HG03108 (cell line): Measurements from ENCODE around the gene DNAL4.

Experiments used
- ATAC-seq: cut with Tn5 transposase; IDR thresholded peaks from one replicate; pipeline ENCODE4 v1.9.1; 2021; ENCODE audit warnings: moderate library complexity; ENCODE audit not compliant: unreplicated experiment

DNAL4 gene

GRCh38 chr22:38788021-38788816, 5.7 kb downstream of the DNAL4 start:
- ATAC-seq: no peak

DNA sequence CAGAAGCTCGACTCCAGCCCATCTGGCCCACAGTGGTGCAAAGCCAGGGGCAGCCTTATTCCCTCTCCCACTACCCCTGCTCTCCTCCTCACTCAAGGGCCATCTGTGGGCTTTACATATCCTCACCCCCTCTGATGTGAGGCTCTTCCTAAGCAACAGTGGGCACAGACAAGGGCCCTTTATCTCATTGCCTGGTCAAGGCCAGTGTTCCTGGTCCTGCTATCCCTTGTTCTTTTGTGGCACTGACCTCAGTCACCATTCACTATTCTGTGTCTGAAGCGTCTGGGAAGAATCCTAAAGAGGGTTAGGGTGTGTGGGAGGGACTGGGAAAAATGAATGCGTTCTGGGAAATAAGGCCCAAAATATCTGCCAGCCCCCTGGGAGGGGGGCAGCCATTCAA, 7.3 kb downstream of the DNAL4 start:
- no peak for ATAC-seq

DNA sequence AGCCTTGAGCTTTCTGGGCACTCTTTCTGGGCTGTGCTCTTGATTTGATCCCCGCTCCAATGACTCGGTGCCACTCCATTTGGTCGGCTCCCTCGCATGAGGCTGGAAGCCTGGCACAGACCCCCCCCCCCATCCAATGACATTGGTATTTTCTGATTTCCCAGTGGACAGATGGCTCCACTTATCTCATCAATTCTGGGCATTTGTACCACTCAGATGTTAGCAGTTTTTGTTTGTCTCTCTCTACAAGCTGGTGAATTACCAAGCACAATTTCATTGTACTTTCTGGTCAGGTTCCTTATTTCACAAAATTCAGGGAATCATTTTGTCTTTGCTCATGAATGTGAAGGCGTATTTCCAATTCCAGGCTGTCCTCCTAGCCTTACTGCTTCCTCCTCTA, 9.1 kb downstream of the DNAL4 start:
- ATAC-seq: no peak

DNA sequence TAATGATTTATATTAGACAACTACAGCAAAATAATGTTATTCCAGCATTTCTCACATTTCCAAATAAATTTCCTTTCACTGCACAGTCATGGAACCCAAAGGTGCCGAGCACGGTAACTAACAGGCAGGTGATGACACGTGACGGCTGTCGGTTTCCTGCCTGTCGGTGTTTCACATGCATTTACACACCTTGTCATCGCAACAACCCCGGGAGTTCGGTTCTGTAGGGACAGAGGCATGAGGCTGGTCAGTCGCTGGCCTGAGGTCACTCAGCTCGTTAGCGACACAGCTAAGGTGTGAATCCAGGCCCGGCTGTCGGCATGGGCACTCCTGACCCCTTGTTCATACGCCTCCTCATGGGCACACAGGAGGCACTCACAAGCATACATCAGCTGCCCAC, 9.9 kb downstream of the DNAL4 start:
- ATAC-seq: no peak

DNA sequence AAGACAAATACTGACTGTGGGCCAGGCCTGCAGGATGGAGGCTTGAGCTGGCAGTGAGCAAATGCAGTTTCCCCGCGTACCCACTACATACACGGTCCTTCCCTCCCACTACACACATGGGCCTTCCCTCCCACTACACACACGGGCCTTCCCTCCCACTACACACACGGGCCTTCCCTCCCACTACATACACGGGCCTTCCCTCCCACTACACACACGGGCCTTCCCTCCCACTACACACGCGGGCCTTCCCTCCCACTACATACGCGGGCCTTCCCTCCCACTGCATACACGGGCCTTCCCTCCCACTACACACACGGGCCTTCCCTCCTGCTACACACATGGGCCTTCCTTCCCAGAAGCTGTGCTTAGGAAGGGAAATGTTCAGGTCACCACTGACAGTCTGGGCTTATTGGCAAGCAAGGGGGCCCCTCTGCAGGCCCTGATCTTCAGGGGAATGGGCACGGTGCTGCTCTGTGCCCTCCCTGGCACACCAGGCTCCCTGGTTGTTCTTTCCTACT, 10.8 kb downstream of the DNAL4 start:
- ATAC-seq: no peak

DNA sequence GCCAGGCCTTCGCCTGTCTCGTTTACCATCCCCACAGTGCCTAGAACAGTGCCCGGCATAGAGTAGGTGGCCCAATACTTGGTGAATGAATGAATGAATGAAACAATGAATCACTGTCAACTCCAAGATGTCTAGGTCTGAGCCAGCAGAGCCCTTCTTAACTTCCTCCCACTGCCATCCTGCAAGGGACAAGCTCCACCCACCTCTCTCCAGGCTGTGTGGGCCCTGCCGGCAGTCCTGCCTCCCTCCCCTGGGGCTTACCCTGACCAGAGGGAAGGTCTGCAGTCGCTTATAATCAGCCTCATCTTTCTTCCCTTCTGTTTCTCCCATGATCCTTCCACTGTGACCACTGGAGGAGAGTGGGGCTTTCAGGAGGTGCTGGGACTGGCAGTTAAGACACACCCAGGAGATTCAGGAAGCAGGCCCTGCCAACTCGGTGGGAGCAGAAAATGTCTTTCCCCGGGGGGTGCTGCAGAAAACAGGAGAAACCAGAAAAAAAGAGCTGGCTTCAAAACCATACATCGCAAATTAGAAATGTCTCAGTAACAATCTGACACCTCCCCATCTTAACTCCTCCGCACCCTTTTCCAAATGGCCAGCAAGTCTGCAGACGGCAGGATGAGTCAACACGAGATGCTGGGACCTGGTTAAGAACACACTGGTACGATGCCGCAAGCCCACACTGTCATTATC, 11.4 kb downstream of the DNAL4 start:
- no peak for ATAC-seq

- ATAC-seq: no peak
Measured at GRCh38 chr22:38781033-38781432, 12.9 kb downstream of the DNAL4 start.

GRCh38 chr22:38777087-38777671, 16.8 kb downstream of the DNAL4 start:
- no peak for ATAC-seq

DNA sequence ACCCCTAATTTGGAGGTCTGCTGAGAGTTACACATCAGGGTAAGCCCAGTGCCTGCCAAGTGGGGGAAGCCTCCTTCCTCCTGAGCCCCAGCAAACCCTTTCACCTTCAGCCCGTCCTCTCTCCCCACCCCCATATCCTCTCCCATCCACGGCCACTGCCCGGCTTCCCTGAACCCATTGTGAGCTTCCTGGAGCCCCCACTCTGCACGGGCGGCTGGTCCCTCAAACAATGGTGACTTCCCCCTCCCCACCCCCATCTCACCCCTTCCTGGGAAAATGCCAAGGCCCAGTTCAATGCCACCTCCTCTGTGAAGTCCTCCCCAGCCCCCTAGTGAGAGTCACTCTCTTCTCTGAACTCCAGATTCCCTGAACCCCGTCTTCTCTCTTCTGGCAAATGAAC, 17.9 kb downstream of the DNAL4 start:
- no peak for ATAC-seq

- ATAC-seq: no peak
Measured at GRCh38 chr22:38775656-38776055, 18.3 kb downstream of the DNAL4 start.

DNA sequence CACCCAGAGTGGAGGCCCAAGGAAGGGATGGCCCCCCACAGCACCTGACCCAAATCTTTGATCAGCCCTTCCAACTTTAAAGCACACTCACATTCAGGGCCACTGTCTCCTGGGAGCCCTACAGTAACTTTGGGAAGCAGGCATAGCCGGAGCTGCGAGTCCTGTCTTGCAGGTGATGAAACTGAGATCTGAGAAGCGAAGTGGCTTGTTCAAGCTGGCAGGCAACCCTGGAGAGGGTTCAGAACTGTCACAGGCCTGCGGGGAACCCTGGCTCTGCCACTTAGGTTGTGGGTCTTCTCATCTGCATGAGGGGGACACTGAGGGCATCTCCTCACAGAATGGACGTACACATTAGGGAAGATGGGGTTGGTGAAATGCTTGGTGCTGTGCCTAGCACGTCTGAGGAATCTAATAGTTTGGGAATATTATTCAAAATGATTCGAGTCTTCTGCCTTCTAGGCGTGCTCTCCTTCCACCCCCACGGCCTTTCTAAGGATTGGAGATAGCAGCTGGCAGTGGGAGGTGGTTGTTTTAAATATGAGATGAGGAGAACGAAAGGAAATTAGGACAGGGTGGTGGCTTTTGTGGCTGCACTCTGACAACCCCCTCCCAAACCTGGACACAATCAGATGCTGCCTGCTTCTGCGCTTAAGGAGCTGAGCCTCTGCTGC, 19.3 kb downstream of the DNAL4 start:
- ATAC-seq: no peak

GRCh38 chr22:38773363-38773946, 20.5 kb downstream of the DNAL4 start:
- no peak for ATAC-seq

DNA sequence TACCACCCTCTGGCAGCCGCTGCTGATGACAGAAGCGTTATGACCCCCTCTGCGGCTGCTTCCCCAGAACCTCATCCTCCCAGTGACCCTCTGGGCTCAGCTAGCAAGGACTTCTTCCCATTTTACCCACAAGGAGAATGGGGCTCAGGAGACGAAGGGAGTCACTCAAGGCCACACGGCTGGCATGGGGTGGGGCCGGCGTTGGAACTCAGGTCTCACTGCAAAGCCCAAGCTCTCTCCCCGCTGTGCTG, 21.4 kb downstream of the DNAL4 start:
- no peak for ATAC-seq

GRCh38 chr22:38770257-38770949, 23.5 kb downstream of the DNAL4 start:
- ATAC-seq: no peak

- ATAC-seq: no peak
Measured at GRCh38 chr22:38768036-38768435, 25.9 kb downstream of the DNAL4 start.

DNA sequence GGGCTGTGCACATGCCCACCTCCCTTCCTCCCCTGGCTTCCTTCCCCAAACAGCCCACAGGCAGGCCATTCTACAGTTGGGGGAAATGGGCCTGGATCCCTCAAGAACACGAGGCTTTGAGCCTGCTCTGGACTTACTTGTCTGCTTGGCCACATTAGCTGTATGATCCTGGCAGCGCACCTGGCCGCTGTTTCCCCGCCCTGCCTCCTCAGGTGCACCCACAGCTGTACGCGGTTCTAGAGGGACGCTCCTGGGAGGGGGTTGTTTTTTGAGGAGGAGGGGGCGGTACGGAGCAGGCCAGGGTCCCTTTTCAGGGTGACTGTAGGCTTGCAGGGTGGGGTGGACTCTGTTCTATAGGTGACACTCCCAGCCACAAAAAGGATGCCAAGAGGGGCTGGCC, 26.6 kb downstream of the DNAL4 start:
- no peak for ATAC-seq

GRCh38 chr22:38766076-38766777, 27.7 kb downstream of the DNAL4 start:
- ATAC-seq: no peak

DNA sequence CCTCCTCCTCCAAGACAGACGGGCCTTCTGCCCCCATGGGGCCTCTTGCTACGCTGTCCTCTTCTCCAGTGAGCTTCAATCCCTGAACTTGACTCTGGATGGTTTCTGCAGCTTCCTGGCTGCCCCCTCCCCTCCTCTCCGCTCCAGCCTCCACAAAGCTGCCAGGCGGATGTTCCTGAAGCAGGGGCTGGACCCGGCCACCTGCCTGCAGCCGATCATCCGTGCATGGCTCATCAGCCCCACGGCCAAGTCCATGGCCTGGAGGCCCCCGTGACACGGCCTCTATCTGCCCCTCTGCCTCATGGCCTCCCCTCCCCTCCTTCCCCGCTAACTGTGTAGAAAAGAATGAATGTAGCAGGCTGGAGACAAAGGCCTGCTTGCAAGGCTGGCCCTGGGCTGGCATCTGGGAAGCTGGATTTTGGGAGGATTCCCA, 31.4 kb downstream of the DNAL4 start:
- ATAC-seq: no peak

DNA sequence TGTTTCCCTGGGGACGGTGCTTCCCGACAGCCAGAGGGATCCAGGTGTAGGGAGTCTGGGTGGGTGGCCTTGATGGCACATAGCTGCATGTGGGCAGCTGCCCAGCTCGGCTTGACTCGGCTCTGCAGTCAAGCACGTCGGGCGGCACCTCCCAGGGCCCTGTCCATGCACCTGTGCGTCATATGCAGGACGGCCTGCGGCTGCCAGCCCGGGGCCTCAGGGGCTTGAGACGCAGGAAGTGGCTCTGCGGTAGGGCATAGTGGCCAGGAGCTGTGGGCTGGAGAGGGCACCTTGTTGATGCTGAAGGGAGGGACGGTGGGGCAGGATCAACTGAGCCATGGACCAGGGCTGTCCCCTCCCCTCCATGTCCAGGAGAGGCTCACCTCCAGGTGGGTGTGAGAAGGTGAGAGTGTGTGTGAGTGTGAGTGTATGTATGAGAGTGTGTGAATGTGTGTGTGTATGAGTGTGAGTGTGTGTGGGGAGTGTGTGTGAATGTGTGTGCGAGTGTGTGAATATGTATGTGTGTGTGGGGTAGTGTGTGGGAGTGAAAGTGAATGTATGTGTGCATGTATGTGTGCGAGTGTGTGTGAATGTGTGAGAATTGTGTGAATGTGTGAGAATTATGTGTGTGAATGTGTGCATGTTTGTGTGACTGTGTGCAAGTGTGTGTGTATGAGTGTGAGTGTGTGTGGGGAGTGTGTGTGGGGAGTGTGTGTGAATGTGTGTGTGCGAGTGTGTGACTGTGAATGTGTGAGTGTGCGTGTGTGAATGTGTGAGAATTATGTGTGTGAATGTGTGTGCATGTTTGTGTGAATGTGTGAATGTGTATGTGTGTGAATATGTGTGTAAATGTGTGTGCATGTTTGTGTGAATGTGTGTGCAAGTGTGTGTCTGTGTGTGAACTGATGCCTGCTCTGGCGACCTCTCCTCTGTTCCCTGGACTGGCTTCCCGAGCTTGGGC, 32.5 kb downstream of the DNAL4 start:
- ATAC-seq: no peak
